ENCODE data around the gene GDNF.

GDNF gene

DNA sequence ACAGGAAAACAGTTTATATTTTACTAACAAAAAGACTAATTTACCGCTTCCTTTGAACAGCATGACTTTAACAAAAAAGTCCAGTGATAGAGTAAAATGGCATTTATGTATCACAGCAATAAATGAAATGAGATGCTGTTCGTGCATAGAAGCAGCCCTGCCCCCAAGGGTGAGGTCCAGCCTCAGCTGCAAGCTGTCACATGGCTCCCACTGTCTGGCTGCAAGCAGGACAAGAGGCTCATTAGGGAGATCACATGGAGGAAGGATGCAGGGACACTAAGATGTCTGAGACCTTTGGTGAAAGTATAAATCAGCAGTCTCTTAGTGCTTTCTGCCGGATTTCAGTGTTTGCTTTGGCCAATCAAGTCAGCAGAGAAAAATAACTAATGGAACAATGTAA is 23.0 kb downstream of the GDNF start:
- WGBS = 58% methylated on average over 3 of the region's 3 CpGs

DNA sequence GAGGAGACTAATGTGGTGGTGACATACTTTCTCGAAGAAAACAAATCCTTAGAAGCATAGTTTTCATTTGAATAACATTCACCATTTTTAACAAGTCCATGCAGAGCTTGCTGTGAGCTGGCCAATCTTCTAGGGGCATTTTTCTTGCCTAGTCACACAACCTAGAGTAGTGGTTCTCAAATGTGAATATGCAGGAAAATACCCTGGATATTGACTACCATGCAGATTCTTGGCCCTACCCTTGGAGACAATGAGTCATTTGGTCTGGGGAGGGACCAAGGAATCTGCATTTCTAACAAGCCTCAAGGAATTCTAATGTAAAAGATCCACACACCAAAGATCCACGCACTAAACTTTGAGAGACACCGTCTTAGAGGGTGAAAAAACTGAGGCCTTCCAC is 23.5 kb downstream of the GDNF start:
- Histone ChIP-seq H2BK12ac (ENCODE audit: low read length in 2 of 2) (no peak overlapping the region), H3K36me3 (ENCODE audit: control insufficient read depth in 1 of 2, insufficient read depth in 2 of 2, low read depth in 1 of 2, low read length in 2 of 2) (peaks cover 6 to 23% of the 10 kb centered on the region in 2 experiments), H3K27me3 (ENCODE audit: control insufficient read depth in 1 of 2, insufficient read depth in 1 of 2, low read length in 2 of 2) (no peaks in the 10 kb centered on the region), H3K4me1 (ENCODE audit: control insufficient read depth, insufficient read depth, low read depth, low read length) (peaks cover 2% of the 10 kb centered on the region), H3K18ac (ENCODE audit: low read depth in 1 of 2, low read length in 2 of 2) (peak overlapping the region in 1 of 2 experiments; percentile 12), H3K9me3 (ENCODE audit: control insufficient read depth, low read length) (no peaks in the 10 kb centered on the region), H3K27ac (ENCODE audit: low read length, poor library complexity, severe bottlenecking) (no peak overlapping the region), H3K4me3 (ENCODE audit: insufficient read depth in 1 of 2, low read depth in 1 of 2, low read length in 2 of 2) (no peak overlapping the region), H2AK5ac (ENCODE audit: low read length, severe bottlenecking) (no peak overlapping the region), H3K4me2 (ENCODE audit: low read length, poor library complexity, severe bottlenecking) (no peak overlapping the region), H2BK5ac (ENCODE audit: low read depth, low read length, poor library complexity, severe bottlenecking) (no peak overlapping the region), H3K14ac (ENCODE audit: low read length in 2 of 2) (no peak overlapping the region), H2AFZ (ENCODE audit: low read depth, low read length) (no peak overlapping the region), H3K79me1 (replicated peaks; ENCODE audit: low read length, poor library complexity, severe bottlenecking) (no peaks in the 10 kb centered on the region), H3K23ac (ENCODE audit: low read length in 2 of 2) (no peak overlapping the region), H4K8ac (ENCODE audit: low read length) (no peak overlapping the region), H2BK120ac (ENCODE audit: low read depth, low read length) (no peak overlapping the region), H4K91ac (ENCODE audit: low read length) (no peak overlapping the region), H3K9ac (ENCODE audit: low read length) (no peak overlapping the region), H2BK15ac (ENCODE audit: low read depth, poor library complexity, severe bottlenecking) (no peak overlapping the region), H3K4ac (ENCODE audit: low read depth in 1 of 2, low read length in 2 of 2) (no peak overlapping the region)
- 100% methylated on average over 1 of the region's 3 CpGs for whole genome bisulfite sequencing
- no peak for DNase-seq

More for the DNA sequence above, 23.0 kb downstream of the GDNF start:
- Histone ChIP-seq H4K8ac (ENCODE audit: low read length) (no peak overlapping the region), H2AK5ac (ENCODE audit: low read length, severe bottlenecking) (no peak overlapping the region), H2BK15ac (ENCODE audit: low read depth, poor library complexity, severe bottlenecking) (no peak overlapping the region), H3K23ac (ENCODE audit: low read length in 2 of 2) (no peak overlapping the region), H3K27me3 (ENCODE audit: control insufficient read depth in 1 of 2, insufficient read depth in 1 of 2, low read length in 2 of 2) (no peaks in the 10 kb centered on the region), H3K4me2 (ENCODE audit: low read length, poor library complexity, severe bottlenecking) (no peak overlapping the region), H3K4me1 (ENCODE audit: control insufficient read depth, insufficient read depth, low read depth, low read length) (peaks cover 1% of the 10 kb centered on the region), H3K79me1 (replicated peaks; ENCODE audit: low read length, poor library complexity, severe bottlenecking) (no peaks in the 10 kb centered on the region), H3K4ac (ENCODE audit: low read depth in 1 of 2, low read length in 2 of 2) (no peak overlapping the region), H2BK120ac (ENCODE audit: low read depth, low read length) (no peak overlapping the region), H3K9ac (ENCODE audit: low read length) (no peak overlapping the region), H2BK12ac (ENCODE audit: low read length in 2 of 2) (no peak overlapping the region), H2AFZ (ENCODE audit: low read depth, low read length) (no peak overlapping the region), H3K4me3 (ENCODE audit: insufficient read depth in 1 of 2, low read depth in 1 of 2, low read length in 2 of 2) (no peak overlapping the region), H3K36me3 (ENCODE audit: control insufficient read depth in 1 of 2, insufficient read depth in 2 of 2, low read depth in 1 of 2, low read length in 2 of 2) (peaks cover 6 to 23% of the 10 kb centered on the region in 2 experiments), H3K9me3 (ENCODE audit: control insufficient read depth, low read length) (no peaks in the 10 kb centered on the region), H2BK5ac (ENCODE audit: low read depth, low read length, poor library complexity, severe bottlenecking) (no peak overlapping the region), H4K91ac (ENCODE audit: low read length) (no peak overlapping the region), H3K27ac (ENCODE audit: low read length, poor library complexity, severe bottlenecking) (no peak overlapping the region), H3K18ac (ENCODE audit: low read depth in 1 of 2, low read length in 2 of 2) (no peak overlapping the region), H3K14ac (ENCODE audit: low read length in 2 of 2) (no peak overlapping the region)
- DNase-seq = peak; percentile 38

DNA sequence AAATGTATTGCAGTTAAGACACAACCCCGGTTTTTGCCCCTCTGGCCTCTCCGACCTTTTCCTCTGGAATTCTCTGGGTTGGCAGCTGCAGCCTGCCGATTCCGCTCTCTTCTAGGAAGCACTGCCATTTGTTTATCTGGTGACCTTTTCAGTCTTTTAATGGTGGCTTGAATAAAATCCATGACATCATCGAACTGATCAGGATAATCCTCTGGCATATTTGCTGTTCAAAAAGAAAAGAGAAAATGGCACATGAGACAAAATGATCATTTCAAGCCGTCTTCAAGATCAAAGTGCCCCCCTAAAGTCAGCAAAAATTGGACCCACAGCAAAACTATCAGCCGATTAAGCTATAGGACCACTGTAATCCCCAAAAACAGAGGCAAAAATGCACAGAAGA is 23.9 kb downstream of the GDNF start:
- WGBS = 94% methylated on average over 6 of the region's 7 CpGs
- H2AFZ ChIP-seq (ENCODE audit: low read depth, low read length) = no peak overlapping the region
- no peak overlapping the region for H3K27ac ChIP-seq (ENCODE audit: low read length, poor library complexity, severe bottlenecking)

DNA sequence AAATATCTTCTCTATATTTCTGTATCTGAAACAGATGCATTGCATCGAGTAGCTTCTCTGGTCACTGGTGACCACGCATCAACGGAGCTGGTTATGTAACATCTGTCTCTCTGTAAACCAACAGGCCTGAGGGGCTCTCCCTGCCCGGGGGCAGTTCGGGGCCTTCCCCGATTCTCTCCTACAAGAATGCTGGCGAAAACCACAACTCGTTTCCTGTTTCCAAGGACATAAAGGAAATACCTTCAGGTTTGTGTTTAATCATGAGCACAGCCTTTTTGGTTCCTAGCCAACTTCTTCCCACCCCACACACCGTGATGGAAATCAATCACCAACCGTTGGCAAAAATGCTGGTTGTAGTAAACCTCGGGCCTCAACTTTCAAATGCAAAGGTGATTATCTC is 25.1 kb downstream of the GDNF start:
- Histone ChIP-seq H3K9ac (ENCODE audit: low read length) (no peak overlapping the region), H3K14ac (ENCODE audit: low read length in 2 of 2) (no peak overlapping the region), H2BK120ac (ENCODE audit: low read depth, low read length) (no peak overlapping the region), H2BK12ac (ENCODE audit: low read length in 2 of 2) (no peak overlapping the region), H3K4me2 (ENCODE audit: low read length, poor library complexity, severe bottlenecking) (no peak overlapping the region), H3K4ac (ENCODE audit: low read depth in 1 of 2, low read length in 2 of 2) (no peak overlapping the region), H3K27ac (ENCODE audit: low read length, poor library complexity, severe bottlenecking) (no peak overlapping the region), H3K9me3 (ENCODE audit: control insufficient read depth, low read length) (no peaks in the 10 kb centered on the region), H2AFZ (ENCODE audit: low read depth, low read length) (no peak overlapping the region), H3K4me3 (ENCODE audit: insufficient read depth in 1 of 2, low read depth in 1 of 2, low read length in 2 of 2) (no peak overlapping the region), H3K23ac (ENCODE audit: low read length in 2 of 2) (no peak overlapping the region), H3K4me1 (ENCODE audit: control insufficient read depth, insufficient read depth, low read depth, low read length) (peaks cover 11% of the 10 kb centered on the region), H4K91ac (ENCODE audit: low read length) (no peak overlapping the region), H3K18ac (ENCODE audit: low read depth in 1 of 2, low read length in 2 of 2) (no peak overlapping the region), H3K27me3 (ENCODE audit: control insufficient read depth in 1 of 2, insufficient read depth in 1 of 2, low read length in 2 of 2) (no peaks in the 10 kb centered on the region), H3K79me1 (replicated peaks; ENCODE audit: low read length, poor library complexity, severe bottlenecking) (no peaks in the 10 kb centered on the region), H2BK5ac (ENCODE audit: low read depth, low read length, poor library complexity, severe bottlenecking) (no peak overlapping the region), H4K8ac (ENCODE audit: low read length) (no peak overlapping the region), H3K36me3 (ENCODE audit: control insufficient read depth in 1 of 2, insufficient read depth in 2 of 2, low read depth in 1 of 2, low read length in 2 of 2) (peaks cover 6 to 23% of the 10 kb centered on the region in 2 experiments), H2BK15ac (ENCODE audit: low read depth, poor library complexity, severe bottlenecking) (no peak overlapping the region), H2AK5ac (ENCODE audit: low read length, severe bottlenecking) (no peak overlapping the region)
- peak; percentile 66 for DNase-seq
- WGBS = 53% methylated on average over 11 of the region's 11 CpGs

More for the DNA sequence above, 23.9 kb downstream of the GDNF start:
- Histone ChIP-seq H3K79me1 (replicated peaks; ENCODE audit: low read length, poor library complexity, severe bottlenecking) (no peaks in the 10 kb centered on the region), H2BK15ac (ENCODE audit: low read depth, poor library complexity, severe bottlenecking) (no peak overlapping the region), H3K36me3 (ENCODE audit: control insufficient read depth in 1 of 2, insufficient read depth in 2 of 2, low read depth in 1 of 2, low read length in 2 of 2) (peaks cover 6 to 23% of the 10 kb centered on the region in 2 experiments), H2BK5ac (ENCODE audit: low read depth, low read length, poor library complexity, severe bottlenecking) (no peak overlapping the region), H3K23ac (ENCODE audit: low read length in 2 of 2) (no peak overlapping the region), H2AK5ac (ENCODE audit: low read length, severe bottlenecking) (no peak overlapping the region), H3K9me3 (ENCODE audit: control insufficient read depth, low read length) (no peaks in the 10 kb centered on the region), H4K91ac (ENCODE audit: low read length) (no peak overlapping the region), H3K4me1 (ENCODE audit: control insufficient read depth, insufficient read depth, low read depth, low read length) (peaks cover 6% of the 10 kb centered on the region), H4K8ac (ENCODE audit: low read length) (no peak overlapping the region), H3K14ac (ENCODE audit: low read length in 2 of 2) (no peak overlapping the region), H3K4me3 (ENCODE audit: insufficient read depth in 1 of 2, low read depth in 1 of 2, low read length in 2 of 2) (no peak overlapping the region), H2BK12ac (ENCODE audit: low read length in 2 of 2) (no peak overlapping the region), H3K9ac (ENCODE audit: low read length) (no peak overlapping the region), H3K4ac (ENCODE audit: low read depth in 1 of 2, low read length in 2 of 2) (no peak overlapping the region), H3K27me3 (ENCODE audit: control insufficient read depth in 1 of 2, insufficient read depth in 1 of 2, low read length in 2 of 2) (no peaks in the 10 kb centered on the region), H3K4me2 (ENCODE audit: low read length, poor library complexity, severe bottlenecking) (no peak overlapping the region), H2BK120ac (ENCODE audit: low read depth, low read length) (no peak overlapping the region), H3K18ac (ENCODE audit: low read depth in 1 of 2, low read length in 2 of 2) (no peak overlapping the region)
- no peak for DNase-seq

Measured in mesenchymal stem cell (in vitro differentiated cells and primary cell).